Epithelial cell of proximal tubule (primary cell): ENCODE results near the gene VPS8. TPM values are rescaled to one million over a fixed set of nuclear protein-coding genes. Genes with fewer than 3 reads are reported as not detected.
"Not testable (repeated sequence)": the region's sequence is repeated elsewhere in the genome, so short reads cannot be mapped to it uniquely, and the experiment has no call there.

Source experiments
- DNase-seq: peaks from one replicate; pipeline ENCODE4 v3.0.0-alpha.2; 2011; ENCODE audit warnings: low read depth
- H3K4me3 ChIP-seq: 2 replicates; pipeline ENCODE4 v1.5.1; 2011; ENCODE audit warnings: low read depth, mild to moderate bottlenecking, low read length
- total RNA-seq: library from RNA; depleted of rRNA; stranded (reverse); fragments of >200 nt; gene quantifications from 2 replicates; pipeline ENCODE4 v1.2.3, GENCODE V29; 2015
- TF ChIP-seq, protein P1 (sequence below): conservative IDR thresholded peaks from 2 replicates; pipeline ENCODE4 v1.5.1; 2012; ENCODE audit warnings: low read depth, mild to moderate bottlenecking, low read length

The VPS8 gene
- total RNA-seq, 1 donor from 2014 or later: 16.7 TPM

DNA sequence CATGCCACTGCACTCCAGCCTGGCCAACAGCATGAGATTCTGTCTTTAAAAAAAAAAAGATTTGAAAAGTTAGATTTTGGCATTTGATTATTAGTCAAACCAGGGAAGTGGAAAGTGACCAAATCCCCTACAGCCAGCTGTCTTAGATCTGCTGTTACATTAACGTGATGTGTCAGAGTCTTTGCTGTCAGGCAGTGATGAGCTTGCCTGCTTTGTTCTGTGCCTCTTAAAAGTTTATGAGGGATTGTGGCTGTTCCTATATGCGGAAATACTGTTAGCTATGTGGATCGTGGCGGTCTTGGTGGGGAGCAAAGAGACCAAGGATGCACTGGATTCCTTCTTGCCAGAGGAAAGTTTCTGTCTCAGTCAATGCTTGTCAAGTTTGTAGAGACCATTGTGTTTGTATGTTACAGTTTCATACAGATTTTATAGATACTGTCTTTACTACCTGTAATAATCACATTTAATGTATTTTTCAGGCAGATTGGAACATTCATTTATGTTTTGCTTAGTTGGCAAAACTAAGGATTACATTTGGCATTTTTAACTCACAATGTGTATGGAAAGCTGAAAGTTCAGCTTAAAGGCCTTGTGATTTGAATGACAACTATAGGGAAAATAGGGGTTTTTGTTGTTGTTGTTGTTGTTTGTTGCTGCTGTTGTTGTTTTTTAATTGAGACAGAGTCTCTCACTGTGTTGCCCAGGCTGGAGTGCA, 137.4 kb downstream of the VPS8 start:
- DNase-seq: no peak
- H3K4me3 ChIP-seq: no peak overlapping the region
- TF ChIP-seq, protein P1, sequence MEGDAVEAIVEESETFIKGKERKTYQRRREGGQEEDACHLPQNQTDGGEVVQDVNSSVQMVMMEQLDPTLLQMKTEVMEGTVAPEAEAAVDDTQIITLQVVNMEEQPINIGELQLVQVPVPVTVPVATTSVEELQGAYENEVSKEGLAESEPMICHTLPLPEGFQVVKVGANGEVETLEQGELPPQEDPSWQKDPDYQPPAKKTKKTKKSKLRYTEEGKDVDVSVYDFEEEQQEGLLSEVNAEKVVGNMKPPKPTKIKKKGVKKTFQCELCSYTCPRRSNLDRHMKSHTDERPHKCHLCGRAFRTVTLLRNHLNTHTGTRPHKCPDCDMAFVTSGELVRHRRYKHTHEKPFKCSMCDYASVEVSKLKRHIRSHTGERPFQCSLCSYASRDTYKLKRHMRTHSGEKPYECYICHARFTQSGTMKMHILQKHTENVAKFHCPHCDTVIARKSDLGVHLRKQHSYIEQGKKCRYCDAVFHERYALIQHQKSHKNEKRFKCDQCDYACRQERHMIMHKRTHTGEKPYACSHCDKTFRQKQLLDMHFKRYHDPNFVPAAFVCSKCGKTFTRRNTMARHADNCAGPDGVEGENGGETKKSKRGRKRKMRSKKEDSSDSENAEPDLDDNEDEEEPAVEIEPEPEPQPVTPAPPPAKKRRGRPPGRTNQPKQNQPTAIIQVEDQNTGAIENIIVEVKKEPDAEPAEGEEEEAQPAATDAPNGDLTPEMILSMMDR: no peak

DNA sequence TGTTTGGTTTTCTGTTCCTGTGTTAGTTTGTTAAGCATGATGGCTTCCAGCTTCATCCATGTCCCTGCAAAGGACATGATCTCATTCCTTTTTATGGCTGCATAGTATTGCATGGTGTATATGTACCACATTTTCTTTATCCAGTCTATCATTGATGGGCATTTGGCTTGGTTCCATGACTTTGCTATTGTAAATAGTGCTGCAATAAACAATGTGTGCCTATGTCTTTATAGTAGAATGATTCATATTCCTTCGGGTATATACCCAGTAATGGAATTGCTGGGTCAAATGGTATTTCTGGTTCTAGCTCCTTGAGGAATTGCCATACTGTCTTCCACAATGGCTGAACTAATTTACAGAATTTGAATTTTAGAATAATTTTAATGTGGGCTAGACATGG, 138.8 kb downstream of the VPS8 start:
- DNase-seq, H3K4me3 ChIP-seq: not testable (repeated sequence)

- H3K4me3 ChIP-seq: no peak overlapping the region
- TF ChIP-seq, protein P1: no peak
- no peak for DNase-seq
Observed at GRCh38 chr3:184952671-184953070, 140.7 kb downstream of the VPS8 start.

- no peak overlapping the region for H3K4me3 ChIP-seq
- DNase-seq: no peak
- TF ChIP-seq, protein P1: no peak
Observed at GRCh38 chr3:184953401-184953800, 141.4 kb downstream of the VPS8 start.

DNA sequence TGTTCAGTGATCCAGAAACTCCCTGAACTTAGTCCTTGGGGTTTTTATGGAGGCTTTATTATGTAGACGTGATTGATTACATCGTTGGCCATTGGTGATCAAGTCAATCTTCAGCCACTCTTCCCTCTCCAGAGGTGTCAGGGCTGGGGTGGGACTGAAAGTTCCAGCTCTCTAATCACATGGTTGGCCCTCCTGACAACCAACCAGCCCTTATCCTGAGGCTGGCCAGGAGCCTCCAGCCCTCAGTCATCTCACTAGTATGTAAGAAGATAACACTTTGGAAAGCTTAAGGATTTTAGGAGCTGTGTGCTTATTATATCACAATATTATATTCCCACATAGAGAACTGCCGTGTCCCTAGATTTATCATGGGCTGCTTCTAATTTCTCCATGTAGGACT, 142.3 kb downstream of the VPS8 start:
- DNase-seq: no peak
- TF ChIP-seq, protein P1: no peak
- H3K4me3 ChIP-seq: no peak overlapping the region

DNA sequence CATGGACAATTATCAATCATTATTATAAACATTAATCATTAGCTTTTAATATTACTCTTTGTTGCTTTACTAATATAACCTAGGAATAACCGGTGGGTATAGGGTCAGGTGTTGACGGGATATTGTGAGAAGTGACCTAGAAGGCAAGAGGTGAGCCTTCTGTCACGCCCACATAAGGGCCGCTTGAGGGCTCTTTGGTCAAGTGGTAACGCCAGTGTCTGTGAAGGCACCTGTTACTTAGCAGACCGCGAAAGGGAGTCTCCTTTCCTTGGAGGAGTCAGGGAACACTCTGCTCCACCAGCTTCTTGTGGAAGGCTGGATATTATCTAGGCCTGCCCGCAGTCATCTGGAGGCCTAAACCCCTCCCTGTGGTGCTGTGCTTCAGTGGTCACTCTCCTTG, 142.9 kb downstream of the VPS8 start:
- not testable (repeated sequence) for H3K4me3 ChIP-seq, DNase-seq

DNA sequence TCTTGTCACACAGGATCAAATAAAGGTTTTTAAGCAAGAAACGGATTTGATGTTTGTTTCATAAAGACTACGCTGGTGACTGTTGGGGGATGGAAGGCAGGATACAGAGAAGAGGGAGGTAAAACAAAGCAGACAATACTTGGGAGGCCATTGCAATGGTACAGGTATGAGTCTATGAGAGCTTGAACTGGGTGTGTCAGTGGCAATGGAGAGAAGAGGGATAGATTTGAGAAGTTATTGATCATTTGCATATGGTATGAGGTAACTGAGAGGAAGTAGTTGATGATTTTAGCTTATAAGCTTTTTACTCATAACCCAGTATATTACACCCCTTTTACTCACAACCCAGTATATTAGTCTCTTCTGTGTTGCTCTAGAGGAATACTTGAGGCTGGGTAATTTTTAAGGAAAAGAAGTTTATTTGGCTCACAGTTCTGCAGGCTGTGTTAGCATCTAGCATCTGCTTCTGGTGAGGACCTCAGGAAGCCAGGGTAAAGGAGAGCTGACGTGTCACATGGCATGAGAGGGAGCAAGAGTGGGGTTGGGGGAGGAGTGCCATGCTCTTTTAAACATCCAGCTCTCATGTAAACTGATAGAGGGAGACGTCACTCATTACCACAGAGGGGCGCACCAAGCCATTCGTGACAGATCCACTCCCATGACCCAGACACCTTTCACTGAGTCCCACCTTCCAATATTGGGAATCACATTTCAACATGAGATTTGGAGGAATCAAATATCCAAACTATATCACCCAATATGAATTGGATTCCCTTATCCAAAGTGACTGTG, 153.9 kb downstream of the VPS8 start:
- TF ChIP-seq, protein P1: no peak
- H3K4me3 ChIP-seq: no peak overlapping the region
- DNase-seq: no peak

GRCh38 chr3:184968115-184968514, 156.1 kb downstream of the VPS8 start:
- TF ChIP-seq, protein P1: no peak
- no peak for DNase-seq
- H3K4me3 ChIP-seq: no peak overlapping the region
